Measurements from ENCODE around the gene IRF2BP2.

The IRF2BP2 gene

DNA sequence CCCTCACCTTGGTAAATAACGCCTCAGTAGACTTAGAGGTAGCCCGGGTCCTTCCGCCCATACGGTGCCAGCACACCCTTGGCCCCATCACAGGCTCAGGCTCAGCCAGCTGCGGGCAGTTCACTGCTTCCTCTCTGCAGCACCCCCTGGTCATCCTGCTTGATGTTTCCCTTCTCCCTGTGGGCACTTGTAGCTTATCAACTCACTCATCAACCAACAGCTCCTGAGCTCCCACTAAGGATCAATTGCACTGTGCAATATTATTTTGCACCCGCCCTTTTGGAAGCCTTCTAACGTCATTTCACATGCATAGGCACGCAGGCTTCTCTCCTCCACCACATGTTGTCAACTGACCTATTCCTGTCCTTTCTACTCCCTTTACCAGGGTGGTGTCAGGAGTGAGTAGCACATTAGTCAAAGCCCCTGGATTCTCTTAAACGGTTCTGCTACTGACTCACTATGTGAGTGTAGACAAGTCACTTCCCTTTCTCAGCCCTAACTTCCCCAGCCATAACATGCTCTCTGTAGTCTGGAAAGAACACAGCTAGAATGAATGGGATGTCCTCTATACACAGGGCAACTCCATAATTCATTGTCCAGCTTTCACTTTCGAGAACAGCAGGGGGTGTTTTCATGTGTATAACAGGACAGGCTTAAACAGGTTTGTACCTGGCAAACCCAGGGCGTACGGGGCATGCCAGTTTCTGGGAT lies 47.1 kb upstream of the IRF2BP2 start:
- Histone ChIP-seq H3K36me3 (ENCODE audit: low read length) (no peaks in the 10 kb centered on the region), H3K9me3 (ENCODE audit: insufficient read depth, low read length) (no peaks in the 10 kb centered on the region), H2AFZ (ENCODE audit: low read depth, low read length, severe bottlenecking) (no peak overlapping the region), H3K27me3 (ENCODE audit: low read length) (no peaks in the 10 kb centered on the region), H3K79me2 (ENCODE audit: insufficient read depth, low read length) (no peaks in the 10 kb centered on the region), H3K9ac (ENCODE audit: low read length) (no peak overlapping the region), H3K9me2 (replicated peaks; ENCODE audit: insufficient read depth, low read length) (no peaks in the 10 kb centered on the region), H3F3A (ENCODE audit: insufficient read depth) (no peaks in the 10 kb centered on the region), H3K27ac (ENCODE audit: low read depth, low read length) (no peak overlapping the region), H3K4me3 (ENCODE audit: insufficient read depth, low read length, poor library complexity, severe bottlenecking) (no peak overlapping the region), H3K4me2 (ENCODE audit: low read depth, low read length, poor library complexity, severe bottlenecking) (no peak overlapping the region), H4K20me1 (ENCODE audit: low read depth, low read length) (no peaks in the 10 kb centered on the region)
- no peak for TF ChIP-seq EZH2phosphoT487 (conservative IDR thresholded peaks at IDR 0.05; ENCODE audit: low read length)
- TF ChIP-seq, protein P1, sequence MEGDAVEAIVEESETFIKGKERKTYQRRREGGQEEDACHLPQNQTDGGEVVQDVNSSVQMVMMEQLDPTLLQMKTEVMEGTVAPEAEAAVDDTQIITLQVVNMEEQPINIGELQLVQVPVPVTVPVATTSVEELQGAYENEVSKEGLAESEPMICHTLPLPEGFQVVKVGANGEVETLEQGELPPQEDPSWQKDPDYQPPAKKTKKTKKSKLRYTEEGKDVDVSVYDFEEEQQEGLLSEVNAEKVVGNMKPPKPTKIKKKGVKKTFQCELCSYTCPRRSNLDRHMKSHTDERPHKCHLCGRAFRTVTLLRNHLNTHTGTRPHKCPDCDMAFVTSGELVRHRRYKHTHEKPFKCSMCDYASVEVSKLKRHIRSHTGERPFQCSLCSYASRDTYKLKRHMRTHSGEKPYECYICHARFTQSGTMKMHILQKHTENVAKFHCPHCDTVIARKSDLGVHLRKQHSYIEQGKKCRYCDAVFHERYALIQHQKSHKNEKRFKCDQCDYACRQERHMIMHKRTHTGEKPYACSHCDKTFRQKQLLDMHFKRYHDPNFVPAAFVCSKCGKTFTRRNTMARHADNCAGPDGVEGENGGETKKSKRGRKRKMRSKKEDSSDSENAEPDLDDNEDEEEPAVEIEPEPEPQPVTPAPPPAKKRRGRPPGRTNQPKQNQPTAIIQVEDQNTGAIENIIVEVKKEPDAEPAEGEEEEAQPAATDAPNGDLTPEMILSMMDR (IDR thresholded peaks at IDR 0.05; ENCODE audit: insufficient read depth, low read length, poor library complexity, severe bottlenecking) = no peak

- Histone ChIP-seq H2AFZ (ENCODE audit: low read depth, low read length, severe bottlenecking) (no peak overlapping the region), H3K9me3 (ENCODE audit: insufficient read depth, low read length) (no peaks in the 10 kb centered on the region), H3K9ac (ENCODE audit: low read length) (no peak overlapping the region), H3F3A (ENCODE audit: insufficient read depth) (no peaks in the 10 kb centered on the region), H3K9me2 (replicated peaks; ENCODE audit: insufficient read depth, low read length) (no peaks in the 10 kb centered on the region), H3K27ac (ENCODE audit: low read depth, low read length) (no peak overlapping the region), H3K27me3 (ENCODE audit: low read length) (no peaks in the 10 kb centered on the region), H3K4me2 (ENCODE audit: low read depth, low read length, poor library complexity, severe bottlenecking) (no peak overlapping the region), H3K79me2 (ENCODE audit: insufficient read depth, low read length) (no peaks in the 10 kb centered on the region), H4K20me1 (ENCODE audit: low read depth, low read length) (no peaks in the 10 kb centered on the region), H3K36me3 (ENCODE audit: low read length) (no peaks in the 10 kb centered on the region), H3K4me3 (ENCODE audit: insufficient read depth, low read length, poor library complexity, severe bottlenecking) (no peak overlapping the region)
- TF ChIP-seq, protein P1 (IDR thresholded peaks at IDR 0.05; ENCODE audit: insufficient read depth, low read length, poor library complexity, severe bottlenecking) = no peak
- TF ChIP-seq EZH2phosphoT487 (conservative IDR thresholded peaks at IDR 0.05; ENCODE audit: low read length) = no peak
Observed at GRCh38 chr1:234656070-234656895, 46.3 kb upstream of the IRF2BP2 start.

- Histone ChIP-seq H3K4me2 (ENCODE audit: low read depth, low read length, poor library complexity, severe bottlenecking) (no peak overlapping the region), H4K20me1 (ENCODE audit: low read depth, low read length) (no peaks in the 10 kb centered on the region), H3K9me3 (ENCODE audit: insufficient read depth, low read length) (no peaks in the 10 kb centered on the region), H3K27ac (ENCODE audit: low read depth, low read length) (no peak overlapping the region), H3K4me3 (ENCODE audit: insufficient read depth, low read length, poor library complexity, severe bottlenecking) (no peak overlapping the region), H3K36me3 (ENCODE audit: low read length) (no peaks in the 10 kb centered on the region), H2AFZ (ENCODE audit: low read depth, low read length, severe bottlenecking) (no peak overlapping the region), H3K27me3 (ENCODE audit: low read length) (no peaks in the 10 kb centered on the region), H3K9me2 (replicated peaks; ENCODE audit: insufficient read depth, low read length) (no peaks in the 10 kb centered on the region), H3K79me2 (ENCODE audit: insufficient read depth, low read length) (no peaks in the 10 kb centered on the region), H3F3A (ENCODE audit: insufficient read depth) (no peaks in the 10 kb centered on the region), H3K9ac (ENCODE audit: low read length) (no peak overlapping the region)
- TF ChIP-seq, protein P1 (IDR thresholded peaks at IDR 0.05; ENCODE audit: insufficient read depth, low read length, poor library complexity, severe bottlenecking) = no peak
- TF ChIP-seq EZH2phosphoT487 (conservative IDR thresholded peaks at IDR 0.05; ENCODE audit: low read length) = no peak
Observed at GRCh38 chr1:234655328-234656069, 45.5 kb upstream of the IRF2BP2 start.
